ENCODE data around the gene PCP2.
A peak's percentile ranks its signal among the peaks of the same experiment; 100 is the strongest.
"Not testable (repeated sequence)": the region's sequence is repeated elsewhere in the genome, so short reads cannot be mapped to it uniquely, and the experiment has no call there.

Gene PCP2

GRCh38 chr19:7643629-7644549, 10.4 kb upstream of the PCP2 start:
- not testable (repeated sequence) for H3K9me3 ChIP-seq (ENCODE audit: control insufficient read depth, low read depth, low read length); H3K36me3 ChIP-seq (ENCODE audit: control insufficient read depth, low read depth, low read length); H3K27ac ChIP-seq (ENCODE audit: low read length)

GRCh38 chr19:7643031-7643415, 9.5 kb upstream of the PCP2 start:
- Histone ChIP-seq H3K4me1 (ENCODE audit: control insufficient read depth, low read depth, low read length) (no peaks in the 10 kb centered on the region), H3K36me3 (ENCODE audit: control insufficient read depth, low read depth, low read length) (no peaks in the 10 kb centered on the region), H3K9me3 (ENCODE audit: control insufficient read depth, low read depth, low read length) (no peaks in the 10 kb centered on the region), H3K4me3 (ENCODE audit: low read length) (no peak overlapping the region), H3K27me3 (ENCODE audit: control insufficient read depth, insufficient read depth, low read length) (no peaks in the 10 kb centered on the region), H3K9ac (ENCODE audit: low read length) (no peak overlapping the region), H3K27ac (ENCODE audit: low read length) (no peak overlapping the region)

More at GRCh38 chr19:7643629-7644549, 10.4 kb upstream of the PCP2 start:
- H3K4me1 ChIP-seq (ENCODE audit: control insufficient read depth, low read depth, low read length); H3K27me3 ChIP-seq (ENCODE audit: control insufficient read depth, insufficient read depth, low read length); H3K4me3 ChIP-seq (ENCODE audit: low read length); H3K9ac ChIP-seq (ENCODE audit: low read length): not testable (repeated sequence)

- Histone ChIP-seq H3K4me1 (ENCODE audit: control insufficient read depth, low read depth, low read length) (no peaks in the 10 kb centered on the region), H3K27ac (ENCODE audit: low read length) (no peak overlapping the region), H3K9me3 (ENCODE audit: control insufficient read depth, low read depth, low read length) (no peaks in the 10 kb centered on the region), H3K36me3 (ENCODE audit: control insufficient read depth, low read depth, low read length) (no peaks in the 10 kb centered on the region), H3K27me3 (ENCODE audit: control insufficient read depth, insufficient read depth, low read length) (no peaks in the 10 kb centered on the region), H3K9ac (ENCODE audit: low read length) (no peak overlapping the region), H3K4me3 (ENCODE audit: low read length) (no peak overlapping the region)
Observed at GRCh38 chr19:7642295-7643030, 8.9 kb upstream of the PCP2 start.

- Histone ChIP-seq H3K9me3 (ENCODE audit: control insufficient read depth, low read depth, low read length) (no peaks in the 10 kb centered on the region), H3K4me3 (ENCODE audit: low read length) (no peak overlapping the region), H3K27ac (ENCODE audit: low read length) (no peak overlapping the region), H3K36me3 (ENCODE audit: control insufficient read depth, low read depth, low read length) (no peaks in the 10 kb centered on the region), H3K9ac (ENCODE audit: low read length) (no peak overlapping the region), H3K4me1 (ENCODE audit: control insufficient read depth, low read depth, low read length) (no peaks in the 10 kb centered on the region), H3K27me3 (ENCODE audit: control insufficient read depth, insufficient read depth, low read length) (peaks cover 2% of the 10 kb centered on the region)
Observed at GRCh38 chr19:7641290-7642276, 8.1 kb upstream of the PCP2 start.

- H3K4me1 ChIP-seq (ENCODE audit: control insufficient read depth, low read depth, low read length) = no peaks in the 10 kb centered on the region
- H3K9ac ChIP-seq (ENCODE audit: low read length) = no peak overlapping the region
- no peaks in the 10 kb centered on the region for H3K9me3 ChIP-seq (ENCODE audit: control insufficient read depth, low read depth, low read length)
- no peak overlapping the region for H3K4me3 ChIP-seq (ENCODE audit: low read length)
- peaks cover 10% of the 10 kb centered on the region for H3K27me3 ChIP-seq (ENCODE audit: control insufficient read depth, insufficient read depth, low read length)
- no peak overlapping the region for H3K27ac ChIP-seq (ENCODE audit: low read length)
- no peaks in the 10 kb centered on the region for H3K36me3 ChIP-seq (ENCODE audit: control insufficient read depth, low read depth, low read length)
Observed at GRCh38 chr19:7640803-7641202, 7.3 kb upstream of the PCP2 start.

GRCh38 chr19:7639863-7640348, 6.4 kb upstream of the PCP2 start:
- Histone ChIP-seq H3K9me3 (ENCODE audit: control insufficient read depth, low read depth, low read length) (no peaks in the 10 kb centered on the region), H3K4me3 (ENCODE audit: low read length) (no peak overlapping the region), H3K36me3 (ENCODE audit: control insufficient read depth, low read depth, low read length) (no peaks in the 10 kb centered on the region), H3K27ac (ENCODE audit: low read length) (no peak overlapping the region), H3K9ac (ENCODE audit: low read length) (no peak overlapping the region), H3K27me3 (ENCODE audit: control insufficient read depth, insufficient read depth, low read length) (peaks cover 19% of the 10 kb centered on the region), H3K4me1 (ENCODE audit: control insufficient read depth, low read depth, low read length) (no peaks in the 10 kb centered on the region)

- Histone ChIP-seq H3K9ac (ENCODE audit: low read length) (no peak overlapping the region), H3K4me1 (ENCODE audit: control insufficient read depth, low read depth, low read length) (no peaks in the 10 kb centered on the region), H3K9me3 (ENCODE audit: control insufficient read depth, low read depth, low read length) (no peaks in the 10 kb centered on the region), H3K27ac (ENCODE audit: low read length) (no peak overlapping the region), H3K4me3 (ENCODE audit: low read length) (no peak overlapping the region), H3K27me3 (ENCODE audit: control insufficient read depth, insufficient read depth, low read length) (peaks cover 26% of the 10 kb centered on the region), H3K36me3 (ENCODE audit: control insufficient read depth, low read depth, low read length) (no peaks in the 10 kb centered on the region)
Observed at GRCh38 chr19:7638802-7639465, 5.4 kb upstream of the PCP2 start.

GRCh38 chr19:7637374-7638256, 4.1 kb upstream of the PCP2 start:
- Histone ChIP-seq H3K36me3 (ENCODE audit: control insufficient read depth, low read depth, low read length) (no peaks in the 10 kb centered on the region), H3K4me3 (ENCODE audit: low read length) (peak overlapping the region; percentile 62), H3K9me3 (ENCODE audit: control insufficient read depth, low read depth, low read length) (no peaks in the 10 kb centered on the region), H3K27me3 (ENCODE audit: control insufficient read depth, insufficient read depth, low read length) (peaks cover 27% of the 10 kb centered on the region), H3K9ac (ENCODE audit: low read length) (peak overlapping the region; percentile 30), H3K4me1 (ENCODE audit: control insufficient read depth, low read depth, low read length) (no peaks in the 10 kb centered on the region), H3K27ac (ENCODE audit: low read length) (no peak overlapping the region)

- no peaks in the 10 kb centered on the region for H3K9me3 ChIP-seq (ENCODE audit: control insufficient read depth, low read depth, low read length)
- H3K36me3 ChIP-seq (ENCODE audit: control insufficient read depth, low read depth, low read length) = peaks cover 5% of the 10 kb centered on the region
- peak within 1 kb of the TSS; percentile 62 for H3K4me3 ChIP-seq (ENCODE audit: low read length)
- H3K9ac ChIP-seq (ENCODE audit: low read length) = peak within 1 kb of the TSS; percentile 30
- H3K27ac ChIP-seq (ENCODE audit: low read length) = no peak within 1 kb of the TSS
- H3K27me3 ChIP-seq (ENCODE audit: control insufficient read depth, insufficient read depth, low read length) = peaks cover 27% of the 10 kb centered on the region
- H3K4me1 ChIP-seq (ENCODE audit: control insufficient read depth, low read depth, low read length) = no peaks in the 10 kb centered on the region
Observed at GRCh38 chr19:7636691-7637373, 3.3 kb upstream of the PCP2 start, which contains the start of gene STXBP2. Gene STXBP2 (plus strand): TSS chr19:7637110. CDS start chr19:7637150, 40 bp downstream.
